ENCODE data around the gene MCU.

- TF ChIP-seq CTCF (IDR thresholded peaks at IDR 0.05): peak; percentile 65
- TF ChIP-seq EZH2 (IDR thresholded peaks at IDR 0.05): no peak
These were observed 183.5 kb downstream of the MCU start for GRCh38 chr10:72875250-72876055.

Data from neural progenitor cell (in vitro differentiated cells).